Upper lobe of right lung (tissue), 1 donor: ENCODE data around the gene CPAMD8. TPM values are rescaled to one million over a fixed set of nuclear protein-coding genes. Genes with fewer than 3 reads are reported as not detected.

Experiments
- ATAC-seq: fragments of 200-7000 bp; cut with Tn5 transposase; one replicate; pipeline ENCODE4 v1.9.1; 2020; ENCODE audit warnings: mild to moderate bottlenecking, moderate library complexity
- DNase-seq: peaks from one replicate; pipeline ENCODE4 v3.0.0-alpha.2; 2020
- H3K27ac ChIP-seq: fragments of 200-600 bp; one replicate; pipeline ENCODE4 v1.8.0; 2022
- H3K27me3 ChIP-seq: fragments of 200-600 bp; one replicate; pipeline ENCODE4 v1.8.0; 2022; ENCODE audit warnings: mild to moderate bottlenecking
- H3K36me3 ChIP-seq: fragments of 200-600 bp; one replicate; pipeline ENCODE4 v1.8.0; 2022
- H3K4me1 ChIP-seq: fragments of 200-600 bp; one replicate; pipeline ENCODE4 v1.8.0; 2022
- H3K4me3 ChIP-seq: fragments of 200-600 bp; one replicate; pipeline ENCODE4 v1.8.0; 2022; ENCODE audit warnings: mild to moderate bottlenecking
- H3K9me3 ChIP-seq: fragments of 200-600 bp; one replicate; pipeline ENCODE4 v1.8.0; 2022
- CTCF ChIP-seq: fragments of 200-600 bp; IDR thresholded peaks from one replicate; pipeline ENCODE4 v1.8.0; 2022; ENCODE audit warnings: antibody characterized with exemption
- intact Hi-C: fragments of 100-400 bp; cut with DNase I; formaldehyde crosslinking; loops from one replicate; pipeline ENCODE4 v1.11.0; 2022
- total RNA-seq: library from RNA; stranded (reverse); fragmentation: NEBNext Ultra II Directional; extraction: Animal tissue kit (Norgen Biotek cat#: 25700); gene quantifications from one replicate; pipeline ENCODE4 v1.2.1, GENCODE V29; 2021
- donor health status: DM: no; HTN: yes; CAD: no; lungs with severe emphysema.

The CPAMD8 gene
- total RNA-seq, 1 donor from 2014 or later, result 50.9 TPM

- Histone ChIP-seq H3K27ac (no peak overlapping the region), H3K4me3 (no peak overlapping the region), H3K4me1 (peaks cover 19% of the 10 kb centered on the region), H3K27me3 (no peaks in the 10 kb centered on the region), H3K9me3 (peaks cover 12% of the 10 kb centered on the region), H3K36me3 (peaks cover 2% of the 10 kb centered on the region)
- ATAC-seq (no peak), DNase-seq (no peak)
- intact Hi-C loops, result no loop called here
- TF ChIP-seq CTCF, result no peak
Observed at GRCh38 chr19:16885166-16885565, 141.4 kb downstream of the CPAMD8 start.

GRCh38 chr19:16883522-16883921, 143.1 kb downstream of the CPAMD8 start:
- intact Hi-C loops, result no loop called here
- no peak for TF ChIP-seq CTCF
- no peak overlapping the region for H3K27ac ChIP-seq
- H3K36me3 ChIP-seq, result peaks cover 18% of the 10 kb centered on the region
- peaks cover 9% of the 10 kb centered on the region for H3K4me1 ChIP-seq
- ATAC-seq (no peak), DNase-seq (no peak)
- no peaks in the 10 kb centered on the region for H3K27me3 ChIP-seq
- no peak overlapping the region for H3K4me3 ChIP-seq
- H3K9me3 ChIP-seq, result peaks cover 12% of the 10 kb centered on the region

- Histone ChIP-seq H3K27ac (no peak overlapping the region), H3K27me3 (no peaks in the 10 kb centered on the region), H3K4me3 (no peak overlapping the region), H3K36me3 (peaks cover 32% of the 10 kb centered on the region), H3K4me1 (peaks cover 5% of the 10 kb centered on the region), H3K9me3 (peaks cover 12% of the 10 kb centered on the region)
- TF ChIP-seq CTCF, result no peak
- DNase-seq (no peak), ATAC-seq (no peak)
- intact Hi-C loops, result no loop called here
Observed at GRCh38 chr19:16882146-16882545, 144.5 kb downstream of the CPAMD8 start.

- Histone ChIP-seq H3K27ac (no peak overlapping the region), H3K4me1 (peaks cover 11% of the 10 kb centered on the region), H3K36me3 (peaks cover 43% of the 10 kb centered on the region), H3K9me3 (peaks cover 12% of the 10 kb centered on the region), H3K27me3 (no peaks in the 10 kb centered on the region), H3K4me3 (no peak overlapping the region)
- intact Hi-C loops, result no loop called here
- no peak for TF ChIP-seq CTCF
- no peak for ATAC-seq
- no peak for DNase-seq
Observed at GRCh38 chr19:16880884-16881554, 145.6 kb downstream of the CPAMD8 start.

GRCh38 chr19:16878181-16878965, 148.2 kb downstream of the CPAMD8 start:
- Histone ChIP-seq H3K27ac (no peak overlapping the region), H3K9me3 (peaks cover 12% of the 10 kb centered on the region), H3K27me3 (no peaks in the 10 kb centered on the region), H3K36me3 (peaks cover 48% of the 10 kb centered on the region), H3K4me3 (no peak overlapping the region), H3K4me1 (peaks cover 12% of the 10 kb centered on the region)
- DNase-seq (no peak), ATAC-seq (peak; percentile 17)
- intact Hi-C loops, result no loop called here
- no peak for TF ChIP-seq CTCF
